Measurements from ENCODE around the gene CCDC126. TPM values are rescaled to one million over a fixed set of nuclear protein-coding genes. Genes with fewer than 3 reads are reported as not detected.

CCDC126 gene
- total RNA-seq, 3 donors from 2014 or later = 7.3 to 16.8 (median 10.4) TPM

GRCh38 chr7:23661385-23661784 is 64.2 kb downstream of the CCDC126 start:
- ATAC-seq (no peak), DNase-seq (no peak)
- intact Hi-C loops (cut with DNase I, micrococcal nuclease) = no loop called here
- no peak for TF ChIP-seq CTCF (IDR thresholded peaks at IDR 0.05)
- peaks cover 12% of the 10 kb centered on the region for H3K9me3 ChIP-seq
- H3K4me1 ChIP-seq (ENCODE audit: low read depth) = no peaks in the 10 kb centered on the region
- H3K4me3 ChIP-seq = no peak overlapping the region
- H3K36me3 ChIP-seq (ENCODE audit: low read depth) = no peaks in the 10 kb centered on the region

DNA sequence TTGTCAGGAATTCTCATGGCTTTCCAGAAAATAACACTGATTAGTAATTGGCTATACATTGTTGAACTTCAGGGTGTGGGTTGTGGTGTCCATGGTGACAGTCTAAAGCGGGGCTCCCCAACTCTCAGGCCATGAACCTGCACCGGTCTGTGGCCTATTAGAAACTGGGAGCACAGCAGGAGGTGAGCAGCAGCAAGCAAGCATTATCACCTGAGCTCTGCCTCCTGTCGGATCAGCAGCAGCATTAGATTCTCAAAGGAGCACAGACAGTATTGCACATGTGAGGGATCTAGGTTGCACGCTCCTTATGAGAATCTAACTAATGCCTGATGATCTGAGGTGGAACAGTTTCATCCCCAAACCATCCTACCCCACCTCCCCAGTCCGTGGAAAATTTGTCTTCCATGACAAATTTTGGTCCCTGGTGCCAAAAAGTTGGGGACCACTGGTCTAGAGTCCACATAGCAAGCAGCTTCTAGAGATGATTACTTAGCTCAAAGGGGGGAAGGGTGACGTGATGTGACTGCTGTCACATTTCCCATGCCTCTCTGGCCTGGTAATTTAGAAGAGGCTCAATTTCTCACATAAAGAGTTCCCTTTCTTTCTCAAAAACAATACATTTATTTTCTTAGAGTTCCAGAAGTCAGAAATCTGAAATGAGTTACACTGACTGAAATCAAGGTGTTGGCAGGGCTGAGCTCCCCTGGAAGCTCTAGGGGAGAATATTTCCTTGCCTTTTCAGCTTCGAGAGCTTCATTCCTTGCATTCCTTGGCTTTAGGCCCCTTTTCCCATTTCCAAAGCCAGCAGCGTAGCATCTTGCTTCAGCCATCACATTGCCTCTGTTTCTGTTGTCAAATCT is 65.2 kb downstream of the CCDC126 start:
- DNase-seq = no peak
- H3K9me3 ChIP-seq = peaks cover 12% of the 10 kb centered on the region
- intact Hi-C loops (cut with DNase I, micrococcal nuclease) = no loop called here
- H3K4me1 ChIP-seq (ENCODE audit: low read depth) = no peaks in the 10 kb centered on the region
- no peaks in the 10 kb centered on the region for H3K36me3 ChIP-seq (ENCODE audit: low read depth)
- no peak overlapping the region for H3K4me3 ChIP-seq
- no peak for ATAC-seq
- no peak for TF ChIP-seq CTCF (IDR thresholded peaks at IDR 0.05)

GRCh38 chr7:23662984-23663313 is 65.8 kb downstream of the CCDC126 start:
- Histone ChIP-seq H3K36me3 (ENCODE audit: low read depth) (no peaks in the 10 kb centered on the region), H3K9me3 (peaks cover 12% of the 10 kb centered on the region), H3K4me1 (ENCODE audit: low read depth) (no peaks in the 10 kb centered on the region), H3K4me3 (no peak overlapping the region)
- intact Hi-C loops (cut with DNase I, micrococcal nuclease) = no loop called here
- no peak for TF ChIP-seq CTCF (IDR thresholded peaks at IDR 0.05)
- DNase-seq = no peak
- no peak for ATAC-seq

DNA sequence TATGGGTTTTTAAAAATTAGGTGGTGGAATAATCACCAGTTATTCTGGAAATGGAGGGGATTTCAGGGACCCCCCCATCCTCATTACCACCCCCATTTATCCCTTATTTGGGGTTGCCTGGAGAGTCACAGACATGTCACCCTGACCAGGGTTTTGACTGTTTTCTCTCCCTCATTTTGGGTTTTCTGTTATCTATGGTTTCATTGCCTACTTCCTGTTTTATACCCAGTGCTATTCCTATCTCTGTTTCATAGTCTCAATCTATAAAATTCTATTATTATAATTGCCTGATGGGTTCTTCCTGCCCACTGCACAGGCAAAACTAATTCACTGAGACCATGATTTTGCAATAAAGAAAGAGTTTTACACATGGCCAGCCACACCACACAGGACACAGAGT is 66.9 kb downstream of the CCDC126 start:
- intact Hi-C loops (cut with DNase I, micrococcal nuclease) = no loop called here
- no peak for ATAC-seq
- Histone ChIP-seq H3K9me3 (peaks cover 5% of the 10 kb centered on the region), H3K36me3 (ENCODE audit: low read depth) (no peaks in the 10 kb centered on the region), H3K4me3 (no peak overlapping the region), H3K4me1 (ENCODE audit: low read depth) (no peaks in the 10 kb centered on the region)
- no peak for TF ChIP-seq CTCF (IDR thresholded peaks at IDR 0.05)
- DNase-seq = no peak

GRCh38 chr7:23672033-23672432 is 74.9 kb downstream of the CCDC126 start:
- H3K36me3 ChIP-seq (ENCODE audit: low read depth) = no peaks in the 10 kb centered on the region
- no peaks in the 10 kb centered on the region for H3K4me1 ChIP-seq (ENCODE audit: low read depth)
- intact Hi-C loops (cut with DNase I, micrococcal nuclease) = no loop called here
- no peak overlapping the region for H3K4me3 ChIP-seq
- DNase-seq = no peak
- no peak for TF ChIP-seq CTCF (IDR thresholded peaks at IDR 0.05)
- no peak for ATAC-seq
- H3K9me3 ChIP-seq = no peaks in the 10 kb centered on the region
